ENCODE results near the gene FAM171A1.
"Not testable (repeated sequence)": the region's sequence is repeated elsewhere in the genome, so short reads cannot be mapped to it uniquely, and the experiment has no call there.

FAM171A1 gene

DNA sequence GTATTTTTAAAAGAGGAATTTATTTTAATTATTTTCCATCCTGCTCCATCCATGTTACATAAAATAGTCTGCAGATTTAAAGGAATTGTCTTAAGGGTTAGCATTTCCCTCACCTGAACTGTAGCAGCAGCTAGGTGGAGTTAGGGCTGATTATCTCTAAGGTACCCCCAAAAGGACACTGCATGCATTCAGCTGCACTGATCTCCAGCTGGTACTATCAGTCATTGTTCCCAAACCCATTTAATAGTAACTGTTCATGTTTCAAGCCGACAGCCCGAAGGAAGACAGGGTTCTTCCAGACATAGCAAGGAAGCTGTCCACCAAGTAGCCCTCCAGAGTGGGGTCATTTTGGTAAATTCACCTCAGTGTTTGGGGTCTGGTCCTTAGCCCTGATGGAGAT lies 48.7 kb downstream of the FAM171A1 start:
- DNase-seq (ENCODE audit: extremely low spot score, insufficient read length, low read depth), result no peak
- FAIRE-seq, result no peak

DNA sequence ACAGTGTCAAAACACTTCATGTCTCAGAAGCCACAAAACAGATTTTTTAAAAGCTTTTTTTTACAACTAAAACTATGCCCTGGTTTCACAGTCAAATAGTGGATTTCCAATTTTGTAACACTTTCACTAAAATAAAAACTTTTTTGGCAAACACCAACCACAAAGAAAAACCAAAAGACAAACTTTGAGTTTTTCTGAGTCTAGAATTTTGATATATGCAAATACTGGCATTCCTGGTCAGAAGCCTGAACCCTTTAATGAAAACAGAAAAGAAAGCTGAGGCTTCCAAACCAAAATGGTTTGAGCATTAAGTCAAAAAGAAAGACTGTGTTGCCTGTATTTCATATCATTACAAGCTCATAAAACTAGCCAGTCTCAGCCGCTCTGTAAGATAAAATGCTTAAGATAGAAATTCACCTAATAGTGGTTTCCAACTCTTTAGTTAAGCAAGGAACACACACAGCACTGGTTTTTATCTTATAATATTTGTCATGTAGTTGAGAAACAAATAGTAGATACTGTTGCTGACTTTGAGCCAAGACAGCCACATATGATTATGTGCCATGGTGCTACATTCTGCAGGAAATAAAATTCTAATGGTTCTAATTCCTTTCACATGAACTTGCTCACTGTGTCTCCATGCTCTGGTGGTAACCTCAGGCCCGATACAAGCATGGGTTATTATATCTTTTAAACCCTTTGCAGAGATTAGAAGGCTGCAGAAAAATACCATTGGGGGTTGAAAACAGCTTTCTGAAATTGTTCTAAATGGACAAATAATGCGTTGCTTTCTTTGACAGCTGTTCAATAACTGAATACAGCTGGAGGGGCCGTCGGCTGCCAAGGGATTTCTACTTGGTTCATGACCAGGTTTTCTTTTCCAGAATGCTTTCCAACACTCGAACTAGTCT lies 49.4 kb downstream of the FAM171A1 start:
- FAIRE-seq (no peak), DNase-seq (ENCODE audit: extremely low spot score, insufficient read length, low read depth) (no peak)

DNA sequence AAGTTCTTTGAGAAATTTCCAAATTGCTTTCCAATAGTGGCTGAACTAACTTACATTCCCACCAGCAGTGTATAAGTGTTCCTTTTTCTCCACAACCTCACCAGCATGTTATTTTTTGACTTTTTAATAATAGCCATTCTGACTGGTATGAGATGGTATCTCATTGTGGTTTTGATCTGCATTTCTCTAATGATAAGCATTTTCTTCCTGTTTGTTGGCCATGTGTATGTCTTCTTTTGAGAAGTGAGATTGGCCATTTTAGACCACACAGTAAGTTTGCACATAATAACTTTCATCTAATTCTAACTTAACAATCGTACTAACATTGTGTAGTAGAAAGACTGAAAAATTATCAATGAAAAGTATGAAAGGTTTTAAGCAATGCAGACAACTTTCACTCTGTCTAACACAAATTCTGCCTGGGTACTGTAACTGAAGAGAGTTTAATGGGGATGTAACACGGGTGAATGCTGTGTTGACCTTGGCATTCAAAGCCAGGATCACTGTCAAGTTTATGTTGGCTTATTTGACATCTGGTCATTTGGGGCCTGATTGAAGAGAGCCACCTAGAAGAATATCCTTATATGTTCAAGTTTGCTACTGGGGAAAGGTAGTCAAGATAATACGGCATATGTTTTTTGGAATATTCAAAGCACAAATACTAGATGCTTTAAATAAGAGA lies 50.4 kb downstream of the FAM171A1 start:
- no peak for FAIRE-seq

DNA sequence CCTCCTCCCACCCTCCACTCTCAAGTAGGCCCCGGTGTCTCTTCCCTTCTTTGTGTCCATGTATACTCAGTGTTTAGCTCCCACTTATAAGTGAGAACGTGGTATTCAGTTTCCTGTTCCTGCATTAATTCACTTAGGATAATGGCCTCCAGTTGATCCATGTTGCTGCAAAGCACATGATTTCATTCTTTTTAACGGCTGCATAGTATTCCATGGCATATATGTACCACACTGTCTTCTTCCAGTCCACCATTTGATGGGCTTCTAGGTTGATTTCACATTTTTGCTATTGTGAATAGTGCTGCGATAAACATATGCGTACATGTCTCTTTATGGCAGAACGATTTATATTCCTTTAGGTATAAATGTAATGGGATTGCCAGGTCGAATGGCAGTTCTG lies 51.0 kb downstream of the FAM171A1 start:
- FAIRE-seq (no peak), DNase-seq (ENCODE audit: extremely low spot score, insufficient read length, low read depth) (no peak)

More for the DNA sequence above, 50.4 kb downstream of the FAM171A1 start:
- DNase-seq (ENCODE audit: extremely low spot score, insufficient read length, low read depth), result no peak

DNA sequence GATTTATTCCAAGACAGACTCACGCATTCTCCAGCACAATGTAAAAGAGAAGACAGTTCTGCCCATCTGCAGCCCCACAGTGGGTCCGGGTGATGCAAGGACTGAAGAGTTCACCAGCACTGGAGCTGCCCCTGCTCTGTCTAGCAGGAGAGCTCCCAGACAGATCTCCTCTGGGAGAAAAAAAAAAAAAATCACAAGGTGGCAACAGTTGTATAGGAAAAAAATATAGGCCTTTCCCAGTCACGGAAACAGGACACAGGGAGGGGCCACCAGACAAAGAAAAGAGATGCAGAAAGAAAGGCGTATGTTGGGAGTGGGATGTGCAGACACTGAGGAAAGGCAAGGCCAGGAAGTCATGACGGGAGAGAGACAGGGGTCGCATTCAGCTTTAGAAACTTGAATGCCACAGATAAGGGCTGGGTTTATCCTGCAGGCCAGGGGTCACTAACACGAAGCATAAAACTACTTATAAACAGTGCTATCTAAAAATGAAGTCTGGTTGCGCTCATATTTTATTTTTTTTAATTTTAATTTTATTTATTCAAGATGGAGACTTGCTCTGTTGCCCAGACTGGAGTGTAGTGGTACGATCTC lies 54.1 kb downstream of the FAM171A1 start:
- no peak for DNase-seq (ENCODE audit: extremely low spot score, insufficient read length, low read depth)
- FAIRE-seq, result no peak

DNA sequence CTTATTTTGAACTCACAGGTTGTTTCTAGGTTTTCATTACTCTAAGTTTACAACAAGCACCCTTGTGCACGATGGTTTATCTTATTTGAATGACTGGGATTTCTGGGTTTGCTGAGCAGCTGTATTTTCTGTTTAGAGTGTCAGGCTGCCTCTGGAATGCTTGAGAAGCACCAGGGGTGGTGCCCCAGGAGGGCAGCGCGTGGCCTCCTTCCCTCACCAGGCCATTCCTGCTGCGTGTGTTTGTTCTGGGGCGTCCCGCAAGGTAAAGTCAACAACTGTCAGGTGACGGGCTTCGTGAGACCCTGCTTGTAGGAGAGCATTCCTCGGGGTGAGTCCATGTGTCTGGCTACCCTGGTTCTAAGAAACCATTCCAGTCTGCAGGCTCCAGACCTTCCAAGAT lies 54.9 kb downstream of the FAM171A1 start:
- no peak for FAIRE-seq
- no peak for DNase-seq (ENCODE audit: extremely low spot score, insufficient read length, low read depth)

DNA sequence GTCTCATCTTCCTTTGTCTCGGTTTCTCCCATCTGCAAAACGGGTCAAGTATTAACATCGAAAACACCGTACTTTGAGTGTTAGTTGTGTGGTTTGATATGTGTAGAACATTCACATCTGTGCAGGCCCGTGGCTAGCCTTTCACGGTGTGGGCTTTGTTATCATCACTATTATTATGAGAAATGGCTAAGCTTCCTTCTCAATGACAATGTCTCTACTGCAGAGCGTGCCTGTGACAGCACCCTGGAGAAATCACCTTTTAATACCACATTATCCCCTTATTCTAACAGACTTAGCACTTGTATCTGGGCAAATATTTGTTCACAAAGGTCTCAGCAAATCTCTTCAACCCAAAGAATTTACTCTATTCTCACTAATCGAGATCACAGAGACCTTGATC lies 55.8 kb downstream of the FAM171A1 start:
- FAIRE-seq (no peak), DNase-seq (ENCODE audit: extremely low spot score, insufficient read length, low read depth) (no peak)

DNA sequence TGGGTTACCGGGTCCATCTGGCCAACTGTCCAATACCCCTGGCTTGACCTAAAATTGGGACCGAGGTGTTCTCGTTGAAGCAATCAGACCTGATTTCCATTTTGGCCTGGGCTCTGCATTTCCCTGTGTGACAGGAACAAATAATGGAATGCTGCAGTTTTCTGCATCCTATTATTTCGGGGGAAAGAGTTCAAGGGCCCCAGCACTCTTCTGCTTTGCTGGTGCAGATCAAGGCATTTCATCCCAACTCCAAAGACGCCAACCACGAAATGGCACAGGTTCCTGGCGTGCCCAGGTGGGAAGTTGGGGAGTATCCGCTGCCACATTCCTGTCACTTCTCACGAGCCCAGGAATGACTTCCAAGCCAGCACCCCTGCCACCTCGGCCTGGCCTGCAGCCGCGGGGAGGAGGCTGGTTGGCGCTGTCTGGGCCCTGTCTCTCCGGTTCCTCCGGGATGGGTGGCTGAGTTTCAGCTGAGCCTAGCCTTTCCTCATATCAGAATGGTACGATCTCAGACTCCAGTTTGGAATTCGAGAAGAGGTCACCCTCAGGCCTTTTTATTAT lies 56.5 kb downstream of the FAM171A1 start:
- FAIRE-seq (no peak), DNase-seq (ENCODE audit: extremely low spot score, insufficient read length, low read depth) (no peak)

DNA sequence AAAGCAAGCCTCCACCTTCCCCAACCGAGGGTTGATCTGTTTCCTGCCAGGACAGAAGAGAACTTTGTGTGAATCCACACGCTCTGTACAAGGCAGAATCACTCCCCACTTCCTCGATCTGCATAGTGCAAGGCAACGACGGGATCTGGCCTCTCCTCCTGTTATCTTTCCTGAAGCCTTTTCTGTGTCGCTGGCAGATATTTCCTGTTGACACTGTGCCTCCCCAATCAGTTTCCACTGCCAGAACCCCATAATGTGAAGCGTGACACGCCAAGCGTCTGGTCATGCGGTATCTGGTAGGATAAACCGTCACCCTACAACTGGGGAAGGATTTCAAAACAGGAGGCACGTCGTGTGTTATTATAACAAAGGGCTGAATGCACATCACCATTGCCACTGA lies 57.2 kb downstream of the FAM171A1 start:
- no peak for DNase-seq (ENCODE audit: extremely low spot score, insufficient read length, low read depth)
- no peak for FAIRE-seq

DNA sequence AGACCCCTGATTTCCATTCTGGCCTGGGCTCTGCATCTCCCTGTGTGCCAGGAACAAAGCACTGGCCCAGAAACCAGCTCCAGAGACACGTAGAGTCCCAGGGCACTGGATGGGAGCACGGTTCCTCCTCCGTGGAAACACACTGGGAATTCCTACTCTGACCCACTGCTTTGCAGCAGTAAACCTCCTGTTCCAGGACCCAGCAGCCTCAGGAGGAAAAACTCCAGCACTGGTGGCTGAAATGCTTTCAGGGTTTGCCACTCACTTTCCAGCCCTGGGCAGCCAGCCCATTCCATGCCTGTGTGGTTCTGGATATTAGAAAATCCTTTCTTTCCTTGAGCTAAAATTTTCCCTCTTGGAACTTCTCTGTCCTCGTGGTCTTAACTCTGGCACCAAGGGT lies 58.0 kb downstream of the FAM171A1 start:
- no peak for DNase-seq (ENCODE audit: extremely low spot score, insufficient read length, low read depth)
- no peak for FAIRE-seq

DNA sequence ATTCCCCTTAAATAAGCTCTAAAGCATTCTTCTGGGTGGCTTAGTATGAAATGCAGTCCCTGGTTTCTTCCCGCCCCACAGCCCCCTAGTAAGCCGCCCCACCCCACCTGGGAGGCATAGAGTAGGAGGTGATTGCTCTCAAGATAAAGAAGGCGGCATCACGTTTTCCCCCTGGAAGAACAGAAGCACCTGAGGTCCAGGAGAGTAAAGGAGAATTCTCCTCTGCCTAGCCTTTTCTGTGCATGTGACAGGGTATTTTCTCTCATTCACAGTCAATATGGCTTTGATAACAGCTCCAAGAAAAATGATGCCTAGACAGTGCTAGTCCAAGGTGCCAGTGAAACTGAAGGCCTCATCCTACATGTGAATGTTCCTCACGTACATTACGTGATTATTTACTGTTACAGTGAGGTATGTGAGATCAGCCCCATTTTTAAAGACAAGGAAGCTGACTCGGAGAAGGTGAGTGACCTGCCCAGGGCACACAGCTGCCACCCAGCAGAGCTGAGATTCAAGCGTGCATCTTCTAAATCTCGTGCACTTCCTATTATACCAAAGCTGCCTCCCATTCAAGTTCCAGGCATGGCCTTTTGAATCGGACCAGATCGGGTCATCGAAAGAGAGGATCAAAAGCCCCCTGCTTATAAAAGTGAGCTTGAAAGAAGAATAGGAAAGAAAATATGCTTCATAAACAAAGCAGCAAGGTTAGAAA lies 59.4 kb downstream of the FAM171A1 start:
- FAIRE-seq (no peak), DNase-seq (ENCODE audit: extremely low spot score, insufficient read length, low read depth) (no peak)

DNA sequence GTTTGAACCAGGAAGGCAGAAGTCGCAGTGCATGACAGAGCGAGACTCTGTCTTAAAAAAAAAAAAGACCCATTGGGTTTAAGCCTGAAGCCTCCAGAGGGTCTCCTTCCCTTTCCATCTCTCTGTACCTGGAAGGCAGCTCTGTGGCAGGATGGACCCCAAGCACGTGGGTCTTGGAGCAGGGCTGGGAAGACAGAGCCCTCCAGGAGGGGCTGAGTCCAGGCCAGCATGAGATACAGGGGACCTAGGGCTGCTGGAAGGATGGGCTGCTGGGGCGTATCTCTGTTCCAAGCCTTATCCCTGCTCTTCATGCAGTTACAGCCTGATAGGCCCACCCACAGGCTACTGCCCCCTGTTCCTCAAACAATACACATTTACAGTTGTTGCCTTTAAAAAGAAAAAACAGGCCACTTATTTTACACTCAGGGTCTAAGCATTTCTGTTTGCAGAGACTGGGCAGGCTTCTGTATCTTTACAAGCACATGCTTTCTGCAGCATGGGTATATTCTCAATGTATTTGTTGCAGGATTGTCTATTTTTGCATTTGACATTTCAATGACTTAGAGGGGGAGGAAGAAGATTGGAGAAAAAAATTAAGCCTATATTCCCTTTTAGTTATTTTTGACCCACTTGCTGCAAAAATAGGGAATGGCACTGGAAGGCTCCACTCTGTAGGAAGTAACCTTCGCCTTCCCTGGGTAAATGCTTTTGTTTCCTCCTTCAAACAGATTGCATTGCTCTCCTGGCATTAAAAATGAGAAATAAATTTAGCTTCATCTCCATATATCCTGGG lies 60.1 kb downstream of the FAM171A1 start:
- no peak for FAIRE-seq
- no peak for DNase-seq (ENCODE audit: extremely low spot score, insufficient read length, low read depth)

DNA sequence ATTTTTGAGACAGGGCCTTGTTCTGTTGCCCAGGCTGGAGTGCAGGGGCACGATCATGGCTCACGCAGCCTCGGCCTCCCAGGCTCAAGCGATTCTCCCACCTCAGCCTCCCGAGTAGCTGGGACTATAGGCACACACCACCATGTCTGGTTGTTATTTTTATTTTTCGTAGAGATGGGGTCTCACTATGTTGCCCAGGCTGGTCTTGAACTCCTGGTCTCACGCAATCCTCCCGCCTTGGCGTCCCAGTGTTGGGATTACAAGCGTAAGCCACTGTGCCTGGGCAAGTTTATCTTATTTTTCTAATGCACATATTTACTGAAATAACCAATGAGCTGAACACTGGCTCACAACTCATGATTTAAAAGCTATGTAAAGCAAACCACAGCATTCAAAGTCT lies 61.9 kb downstream of the FAM171A1 start:
- no peak for DNase-seq (ENCODE audit: extremely low spot score, insufficient read length, low read depth)
- FAIRE-seq, result no peak

DNA sequence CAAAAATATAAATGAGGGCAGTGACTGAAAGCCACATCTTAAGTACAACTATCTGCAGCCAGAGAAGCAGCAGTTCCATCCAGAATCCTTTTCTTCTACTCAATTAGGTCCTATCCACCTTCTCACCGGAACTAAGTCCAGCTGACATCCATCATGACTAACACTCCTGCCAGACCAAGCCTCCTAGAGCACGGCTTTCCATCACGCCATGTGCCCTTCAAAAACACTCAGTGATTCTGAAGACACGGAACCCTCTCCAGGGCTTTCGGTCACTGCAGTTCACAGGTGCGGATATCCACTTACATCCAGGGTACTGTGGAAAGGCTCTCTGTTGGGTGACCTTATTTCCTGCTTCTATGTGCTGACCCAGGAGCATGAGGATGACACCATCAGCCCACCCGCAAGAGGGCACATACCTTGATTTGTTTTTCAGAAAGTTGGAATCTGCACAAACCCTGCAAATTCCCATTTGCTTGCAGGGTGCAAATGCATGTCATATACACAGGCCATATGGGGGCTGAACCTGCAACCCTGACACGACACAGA lies 64.3 kb downstream of the FAM171A1 start:
- FAIRE-seq, result no peak

DNA sequence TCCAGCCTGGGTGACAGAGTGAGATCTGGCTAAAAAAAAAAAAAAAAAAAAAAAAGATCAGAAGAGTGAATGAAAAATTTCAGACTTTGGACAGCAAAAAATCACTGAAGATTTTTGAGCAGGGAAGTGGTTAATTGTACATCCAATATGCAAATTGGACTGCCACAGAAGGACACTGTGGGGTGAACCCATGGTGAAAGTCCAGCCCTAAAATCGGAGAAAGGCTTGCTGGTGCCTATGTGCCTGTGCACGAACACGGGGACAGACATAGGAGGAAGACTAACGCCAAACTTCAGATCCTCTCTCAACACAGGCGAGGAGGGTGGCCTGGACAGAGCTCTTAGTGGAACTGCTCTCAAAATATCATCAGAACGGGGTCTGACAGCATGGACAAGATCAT lies 65.5 kb downstream of the FAM171A1 start:
- no peak for FAIRE-seq
- no peak for DNase-seq (ENCODE audit: extremely low spot score, insufficient read length, low read depth)

More for the DNA sequence above, 64.3 kb downstream of the FAM171A1 start:
- no peak for DNase-seq (ENCODE audit: extremely low spot score, insufficient read length, low read depth)

DNA sequence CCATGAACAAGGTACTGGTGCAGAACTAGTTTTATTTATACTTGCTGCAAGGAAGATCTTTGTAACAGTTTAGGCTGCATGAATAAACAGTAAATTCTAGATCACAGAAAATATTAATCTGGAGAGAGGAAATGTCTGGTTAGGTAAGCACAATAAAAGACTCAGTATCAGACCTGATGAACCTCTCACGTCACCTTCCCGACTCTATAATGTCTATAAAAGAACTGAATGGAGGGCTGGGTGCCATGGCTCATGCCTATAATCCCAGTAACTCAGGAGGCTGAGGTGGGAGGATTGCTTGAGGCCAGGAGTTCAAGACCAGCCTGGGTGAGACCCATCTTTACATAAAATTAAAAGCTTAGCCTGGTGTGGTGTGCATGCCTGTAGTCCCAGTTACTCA lies 65.9 kb downstream of the FAM171A1 start:
- DNase-seq (ENCODE audit: extremely low spot score, insufficient read length, low read depth) (no peak), FAIRE-seq (no peak)

DNA sequence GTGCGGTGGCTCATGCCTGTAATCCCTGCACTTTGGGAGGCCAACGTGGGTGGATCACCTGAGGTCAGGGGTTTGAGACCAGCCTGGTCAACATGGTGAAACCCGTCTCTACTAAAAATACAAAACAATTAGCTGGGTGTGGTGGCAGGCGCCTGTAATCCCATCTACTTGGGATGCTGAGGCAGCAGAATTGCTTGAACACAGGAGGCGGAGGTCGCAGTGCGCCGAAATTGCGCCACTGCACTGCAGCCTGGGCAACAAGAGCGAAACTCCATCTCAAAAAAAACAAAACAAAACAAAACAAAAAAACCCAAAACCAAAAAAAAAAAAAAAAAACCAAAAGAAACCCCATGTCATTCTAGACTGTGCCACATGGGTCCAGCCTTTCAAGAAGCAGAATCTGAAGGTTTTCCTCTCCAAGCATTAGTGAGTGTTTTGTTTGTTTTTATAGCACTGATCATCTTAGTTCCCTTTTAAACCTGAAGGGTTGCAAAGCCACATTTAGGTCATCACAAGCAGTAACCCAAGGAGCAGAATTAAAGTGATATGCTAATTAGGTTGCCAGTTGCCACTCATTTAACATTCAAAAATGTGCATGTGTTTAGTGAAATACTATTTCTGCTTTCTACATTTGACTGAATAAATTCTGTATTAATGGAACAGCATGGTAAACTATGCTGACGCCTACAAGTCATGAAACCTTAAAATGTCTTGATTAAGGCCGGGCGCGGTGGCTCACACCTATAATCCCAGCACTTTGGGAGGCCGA lies 68.7 kb downstream of the FAM171A1 start:
- FAIRE-seq; DNase-seq (ENCODE audit: extremely low spot score, insufficient read length, low read depth): not testable (repeated sequence)

DNA sequence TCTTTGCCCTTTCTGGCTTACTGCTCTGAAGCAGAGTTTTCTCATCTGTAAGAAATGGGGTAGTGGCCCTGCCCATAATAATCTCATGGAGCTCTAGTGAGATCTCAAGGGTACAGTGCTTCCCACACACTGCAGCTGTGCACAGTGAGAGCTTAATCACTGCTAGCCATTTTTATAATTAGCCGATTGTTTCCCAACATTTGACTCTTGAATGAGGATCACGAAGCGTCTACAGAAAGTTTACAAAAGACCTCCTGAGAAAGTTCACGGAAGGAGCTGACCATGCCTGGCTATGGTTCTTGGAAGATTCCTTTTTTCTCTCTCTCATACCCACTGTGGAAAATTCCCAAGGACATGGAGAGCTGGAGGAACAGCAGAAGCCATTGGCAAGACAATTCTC lies 70.4 kb downstream of the FAM171A1 start:
- DNase-seq (ENCODE audit: extremely low spot score, insufficient read length, low read depth), result no peak
- FAIRE-seq, result no peak

Data from GM18507 (cell line).